ENCODE results near the gene DSCAML1.

DSCAML1 gene, protein sequence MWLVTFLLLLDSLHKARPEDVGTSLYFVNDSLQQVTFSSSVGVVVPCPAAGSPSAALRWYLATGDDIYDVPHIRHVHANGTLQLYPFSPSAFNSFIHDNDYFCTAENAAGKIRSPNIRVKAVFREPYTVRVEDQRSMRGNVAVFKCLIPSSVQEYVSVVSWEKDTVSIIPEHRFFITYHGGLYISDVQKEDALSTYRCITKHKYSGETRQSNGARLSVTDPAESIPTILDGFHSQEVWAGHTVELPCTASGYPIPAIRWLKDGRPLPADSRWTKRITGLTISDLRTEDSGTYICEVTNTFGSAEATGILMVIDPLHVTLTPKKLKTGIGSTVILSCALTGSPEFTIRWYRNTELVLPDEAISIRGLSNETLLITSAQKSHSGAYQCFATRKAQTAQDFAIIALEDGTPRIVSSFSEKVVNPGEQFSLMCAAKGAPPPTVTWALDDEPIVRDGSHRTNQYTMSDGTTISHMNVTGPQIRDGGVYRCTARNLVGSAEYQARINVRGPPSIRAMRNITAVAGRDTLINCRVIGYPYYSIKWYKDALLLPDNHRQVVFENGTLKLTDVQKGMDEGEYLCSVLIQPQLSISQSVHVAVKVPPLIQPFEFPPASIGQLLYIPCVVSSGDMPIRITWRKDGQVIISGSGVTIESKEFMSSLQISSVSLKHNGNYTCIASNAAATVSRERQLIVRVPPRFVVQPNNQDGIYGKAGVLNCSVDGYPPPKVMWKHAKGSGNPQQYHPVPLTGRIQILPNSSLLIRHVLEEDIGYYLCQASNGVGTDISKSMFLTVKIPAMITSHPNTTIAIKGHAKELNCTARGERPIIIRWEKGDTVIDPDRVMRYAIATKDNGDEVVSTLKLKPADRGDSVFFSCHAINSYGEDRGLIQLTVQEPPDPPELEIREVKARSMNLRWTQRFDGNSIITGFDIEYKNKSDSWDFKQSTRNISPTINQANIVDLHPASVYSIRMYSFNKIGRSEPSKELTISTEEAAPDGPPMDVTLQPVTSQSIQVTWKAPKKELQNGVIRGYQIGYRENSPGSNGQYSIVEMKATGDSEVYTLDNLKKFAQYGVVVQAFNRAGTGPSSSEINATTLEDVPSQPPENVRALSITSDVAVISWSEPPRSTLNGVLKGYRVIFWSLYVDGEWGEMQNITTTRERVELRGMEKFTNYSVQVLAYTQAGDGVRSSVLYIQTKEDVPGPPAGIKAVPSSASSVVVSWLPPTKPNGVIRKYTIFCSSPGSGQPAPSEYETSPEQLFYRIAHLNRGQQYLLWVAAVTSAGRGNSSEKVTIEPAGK (N-terminal part only)

DNA sequence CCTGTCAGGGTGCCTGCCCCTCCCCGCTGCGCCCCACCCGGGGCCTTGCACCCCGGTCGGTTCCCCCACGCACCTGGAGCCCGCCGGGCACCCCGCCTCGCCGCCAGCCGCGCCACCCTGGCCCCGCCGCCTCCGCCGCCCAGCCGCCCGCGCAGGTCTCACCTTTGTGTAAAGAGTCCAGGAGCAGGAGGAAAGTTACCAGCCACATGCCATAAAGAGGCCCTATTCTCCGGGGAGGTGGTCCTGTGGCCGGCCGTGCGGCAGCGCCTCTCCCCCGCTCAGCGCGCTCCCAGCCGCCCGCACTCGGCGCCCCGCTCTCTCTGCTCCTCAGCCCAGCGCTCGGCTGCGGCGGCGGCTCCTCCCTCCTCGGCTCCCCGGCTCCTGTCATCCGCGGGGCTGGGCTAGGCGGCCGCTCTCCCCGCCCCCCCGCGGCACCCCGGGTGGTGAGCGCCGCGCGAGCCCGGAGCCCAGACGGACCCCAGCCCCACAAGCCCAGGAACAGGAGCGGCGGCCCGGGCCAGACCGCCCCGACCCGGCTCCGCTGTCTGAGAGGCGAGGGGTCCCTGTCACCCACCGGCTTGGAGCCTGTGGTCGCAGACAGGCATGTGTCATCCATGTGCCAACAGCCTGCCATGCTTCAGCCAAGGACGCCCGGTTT is at the start of gene DSCAML1:
TSS of gene DSCAML1 (minus strand) at position 345 of the 658 bp plus-strand sequence. CDS start at position 208, 137 bp downstream.
- DNase-seq (ENCODE audit: low read depth in 2 of 2) = no peak

DNA sequence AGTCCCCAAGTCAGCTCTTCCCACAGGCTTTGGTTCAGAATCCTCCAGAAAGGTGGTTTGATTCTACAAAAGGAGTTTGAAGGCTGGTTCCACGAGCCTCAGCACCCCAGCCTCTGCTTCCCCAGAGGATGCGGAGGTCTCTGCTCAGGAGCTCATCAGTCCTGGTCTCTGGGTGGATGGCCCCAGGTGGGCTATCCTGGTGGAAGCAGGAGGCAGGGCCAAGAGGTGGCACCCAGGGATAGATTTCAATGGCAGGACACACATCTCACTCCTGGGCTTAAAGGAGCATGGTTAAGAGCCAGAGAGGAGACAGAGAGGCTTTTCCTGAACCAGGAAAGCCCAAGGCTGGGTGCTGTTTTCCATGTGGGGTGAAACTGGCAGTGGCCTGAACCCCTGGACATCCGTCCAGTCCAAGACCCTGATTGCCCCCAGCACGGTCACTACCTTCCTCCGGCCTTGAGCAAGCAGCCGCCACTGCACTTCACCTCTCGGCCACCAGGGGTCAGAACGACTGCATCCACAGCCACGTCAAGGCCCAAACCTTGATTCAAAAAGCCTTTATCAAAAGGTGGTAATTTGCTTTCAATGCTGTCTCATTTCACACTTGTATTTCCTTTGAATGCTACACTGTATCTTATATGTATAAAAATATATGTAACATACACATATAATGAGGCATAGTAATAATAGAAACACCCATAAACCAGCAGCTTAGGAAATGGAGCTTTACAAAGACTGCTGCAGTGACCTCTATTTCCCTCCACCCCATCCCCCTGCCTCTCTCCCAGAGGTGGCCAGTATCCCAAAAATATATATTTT is 46.9 kb upstream of the DSCAML1 start:
- peak; percentile 57 to 64 for DNase-seq (ENCODE audit: low read depth in 2 of 2)

DNA sequence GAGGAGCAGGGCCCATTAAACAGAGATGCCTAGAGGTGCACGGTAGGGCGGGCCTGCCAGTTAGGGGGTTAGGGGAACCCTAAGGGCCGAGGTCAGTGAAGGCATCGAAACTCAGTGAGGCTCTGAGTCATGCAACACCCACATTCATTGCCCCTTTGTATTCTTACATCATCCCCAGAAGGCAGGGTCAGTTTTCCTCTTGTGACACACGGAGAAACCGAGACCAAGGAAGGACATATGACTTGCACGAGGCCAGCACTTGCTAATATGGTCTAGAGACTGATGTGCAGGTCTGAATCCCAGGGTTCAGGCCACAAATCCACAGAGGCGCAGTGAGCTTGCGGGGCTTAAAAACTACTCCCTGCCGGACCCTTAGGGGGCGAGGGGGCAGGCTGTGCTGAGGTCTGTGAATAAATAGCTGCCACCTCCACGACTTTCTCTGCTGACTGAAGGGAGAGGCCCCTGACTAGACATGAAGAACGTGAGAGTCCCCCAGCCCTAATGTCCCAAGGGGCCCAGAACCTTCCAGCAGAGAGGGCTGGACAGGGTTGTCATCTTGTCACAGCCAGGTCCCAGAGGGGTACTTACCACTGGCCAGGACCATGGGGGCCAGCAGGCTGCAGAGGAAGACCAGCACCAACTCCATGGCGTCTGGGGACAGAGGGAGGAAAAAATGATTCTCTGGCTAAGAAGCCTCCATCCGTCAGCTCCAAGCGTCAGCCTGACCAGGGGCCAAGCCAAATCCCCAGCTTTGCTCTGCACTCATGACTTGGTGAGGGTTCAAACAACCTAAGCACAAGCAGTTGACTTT is 45.3 kb upstream of the DSCAML1 start:
- no peak for DNase-seq (ENCODE audit: low read depth in 2 of 2)

DNA sequence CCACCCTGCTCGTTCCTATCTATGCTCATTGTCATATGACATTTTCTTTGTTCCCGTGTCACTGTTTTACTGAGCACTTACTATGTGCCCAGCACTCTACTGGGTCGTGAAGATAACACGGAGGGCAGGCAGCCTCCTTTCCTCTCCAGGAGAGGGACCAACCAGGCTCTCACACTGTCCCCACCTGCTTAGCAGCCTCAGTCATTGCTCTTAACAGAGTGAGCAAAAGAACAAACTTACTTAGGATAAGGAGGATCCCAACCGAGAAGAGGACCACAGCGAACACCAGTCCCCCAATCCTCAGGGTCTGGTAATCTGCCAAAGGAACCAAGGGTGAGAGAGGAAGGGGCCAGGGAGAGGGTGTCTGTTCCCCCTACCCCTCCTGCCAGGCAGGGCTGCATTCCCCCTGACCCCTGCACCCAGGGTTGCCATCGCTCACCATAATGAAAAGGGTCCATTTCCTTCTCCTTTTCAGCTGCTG is 44.6 kb upstream of the DSCAML1 start:
- no peak for DNase-seq (ENCODE audit: low read depth in 2 of 2)

DNA sequence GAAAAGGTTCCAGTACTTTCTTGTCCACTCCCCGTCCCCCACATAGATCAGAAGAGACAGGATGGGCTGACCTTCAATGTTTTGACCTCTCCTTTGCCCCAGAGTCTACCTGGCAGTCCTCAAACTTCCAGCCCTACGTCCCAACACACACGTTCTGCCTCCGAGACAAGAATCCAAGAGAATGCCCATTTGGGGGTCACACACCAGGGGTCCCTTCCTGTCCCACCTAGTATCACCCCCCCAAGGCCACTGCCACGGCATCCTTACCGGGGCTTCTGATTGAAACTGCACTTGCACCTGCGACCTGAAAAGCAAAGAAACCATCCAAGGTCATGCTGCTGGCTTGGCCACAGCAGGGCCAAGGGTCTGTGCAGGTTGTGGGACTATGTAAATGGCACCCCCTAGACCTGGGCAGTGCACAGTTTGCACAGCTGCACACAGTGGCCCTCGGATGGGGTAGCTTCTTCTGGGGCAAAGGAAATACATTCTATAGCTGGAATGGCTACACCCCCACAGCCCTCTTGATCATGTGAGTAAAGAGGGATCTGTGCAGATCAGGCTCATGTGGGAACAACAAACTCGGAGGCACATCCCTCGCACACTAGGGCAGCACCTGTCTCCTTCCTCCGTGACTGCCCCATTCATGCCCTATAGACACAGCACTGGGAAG is 44.0 kb upstream of the DSCAML1 start:
- no peak for DNase-seq (ENCODE audit: low read depth in 2 of 2)

DNA sequence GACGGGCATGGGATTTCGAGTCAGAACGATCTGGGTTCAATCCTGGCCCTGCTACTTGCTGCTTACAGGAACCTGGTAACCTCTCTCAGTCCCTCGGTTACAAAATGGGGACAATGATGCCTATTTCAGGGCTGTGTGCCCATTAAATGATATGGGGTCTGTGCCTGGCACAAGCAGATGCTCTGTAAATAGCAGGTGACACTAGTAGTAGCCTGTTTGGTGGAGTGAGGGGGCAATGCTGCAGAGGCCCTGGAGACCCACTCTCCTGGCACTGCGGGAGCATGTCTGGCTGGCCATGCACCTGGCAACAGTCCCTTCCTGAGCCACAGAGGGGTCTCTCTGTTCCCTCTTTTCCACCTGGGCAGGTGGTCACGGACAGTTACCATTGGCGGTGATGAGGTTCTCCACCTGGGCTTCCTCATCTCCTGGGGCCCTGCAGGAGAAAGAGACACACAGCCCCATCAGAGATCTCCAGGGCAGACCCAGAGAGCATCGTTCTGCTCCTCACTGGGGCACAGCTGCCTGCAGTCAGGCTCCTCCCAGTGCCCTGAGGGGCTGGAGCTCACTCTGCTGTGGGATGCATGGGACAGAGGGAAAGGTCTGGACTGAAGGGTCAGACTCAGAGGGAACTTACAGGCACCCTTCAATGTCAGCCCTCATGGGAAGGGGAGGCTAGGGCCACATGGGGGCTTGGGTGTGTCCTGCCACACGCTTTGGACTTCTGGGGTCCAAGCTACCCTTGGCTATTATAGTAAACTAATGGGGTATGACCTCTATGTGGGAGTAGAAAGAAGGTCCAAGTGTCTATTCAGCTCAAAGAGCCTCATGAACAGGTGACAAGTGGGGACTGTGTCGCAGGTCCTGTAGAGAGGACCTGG is 43.2 kb upstream of the DSCAML1 start:
- DNase-seq (ENCODE audit: low read depth in 2 of 2) = no peak

DNA sequence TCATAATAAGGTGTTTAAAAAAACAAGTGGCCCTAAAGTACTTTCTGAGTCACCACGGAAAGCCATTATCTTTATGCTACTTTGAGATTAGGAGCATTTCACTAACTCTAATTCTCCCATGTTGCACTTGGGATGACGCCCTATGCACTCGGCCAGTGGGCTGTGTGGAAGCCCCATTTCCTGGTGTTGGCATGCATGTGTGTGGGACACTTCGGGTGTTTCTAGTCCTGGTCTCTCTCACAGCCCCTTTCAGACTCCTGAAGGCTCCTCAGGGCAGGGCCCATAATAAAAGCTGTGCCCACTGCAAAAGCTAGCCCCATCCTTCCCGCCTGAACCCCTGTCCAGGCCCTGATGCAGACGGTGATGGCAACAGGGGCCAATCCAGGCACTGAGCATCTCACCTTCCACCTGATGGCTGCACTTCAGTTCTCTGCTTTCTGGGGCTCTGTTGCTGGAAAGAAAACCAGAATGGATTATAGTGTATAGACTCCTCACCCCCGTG is 42.4 kb upstream of the DSCAML1 start:
- no peak for DNase-seq (ENCODE audit: low read depth in 2 of 2)

DNA sequence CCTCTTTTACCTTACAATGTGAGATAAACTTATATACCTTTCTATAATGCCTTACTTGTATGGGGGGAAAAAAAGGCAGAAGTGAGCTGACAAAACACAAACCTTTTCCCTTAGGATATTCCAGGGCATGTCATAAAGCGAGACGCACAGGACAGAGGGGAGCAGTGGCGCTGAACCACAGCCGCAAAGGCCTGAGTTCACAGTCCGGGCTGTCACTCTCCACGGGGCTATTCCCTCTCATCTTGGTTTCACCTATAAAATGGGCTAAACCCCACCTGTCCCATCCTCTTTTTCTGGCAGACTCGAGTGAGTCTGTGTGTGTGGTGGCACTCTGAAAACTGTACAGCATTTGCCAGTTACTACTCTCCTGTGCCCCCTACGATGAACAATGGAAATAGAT is 41.9 kb upstream of the DSCAML1 start:
- DNase-seq (ENCODE audit: low read depth in 2 of 2) = no peak

DNA sequence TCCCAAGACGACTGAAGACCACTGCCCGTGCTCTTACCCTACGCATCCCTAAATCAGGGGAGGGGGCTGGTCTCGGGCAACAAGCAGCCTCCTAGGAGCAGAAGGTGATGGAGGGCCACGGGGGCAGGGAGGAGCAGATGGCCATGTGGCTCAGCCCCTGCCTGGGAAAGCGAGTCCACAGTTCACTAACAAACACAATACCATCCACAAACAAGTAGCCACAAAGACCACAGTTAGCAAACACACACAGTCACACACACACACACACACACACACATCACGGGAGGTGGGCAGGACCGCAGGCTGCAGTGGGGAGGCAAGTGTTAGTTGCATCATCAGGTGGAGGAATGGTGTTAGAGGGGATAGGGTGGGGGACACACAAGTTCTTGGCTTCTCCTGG is 40.8 kb upstream of the DSCAML1 start:
- no peak for DNase-seq (ENCODE audit: low read depth in 2 of 2)

DNA sequence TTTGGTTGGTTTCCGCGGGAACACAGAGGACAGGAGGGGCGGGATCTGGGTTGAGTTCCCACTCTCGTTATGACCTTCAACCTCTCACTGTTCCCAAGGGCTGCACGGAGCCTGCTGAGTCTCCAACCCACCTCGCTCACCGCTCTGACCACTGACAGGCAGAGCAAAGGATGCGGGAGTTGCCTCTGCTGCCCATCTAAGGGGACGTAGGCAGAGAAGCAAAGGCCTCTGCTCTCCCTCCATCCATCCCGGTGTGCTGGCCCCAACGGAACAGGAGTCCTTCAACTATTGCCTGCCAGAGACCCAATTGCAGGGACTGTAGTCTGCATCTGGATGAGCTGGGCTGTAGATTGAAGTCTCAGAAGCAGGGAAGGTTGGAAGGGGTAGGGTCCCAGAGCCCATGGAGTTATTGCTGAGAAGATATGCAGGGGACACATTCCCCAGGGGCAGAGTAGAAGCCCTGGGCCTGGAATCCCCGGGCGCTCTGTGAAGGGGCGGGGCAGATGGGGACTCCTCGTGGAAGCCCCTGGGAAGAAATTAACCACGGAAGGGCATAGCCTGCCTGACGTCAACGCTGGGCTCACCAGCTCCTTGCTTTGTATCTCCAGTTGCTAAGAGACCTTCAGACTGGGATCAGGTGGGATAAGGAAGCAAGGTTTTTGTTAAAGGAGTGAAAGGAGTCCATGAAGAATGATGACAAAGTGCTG is 40.2 kb upstream of the DSCAML1 start:
- no peak for DNase-seq (ENCODE audit: low read depth in 2 of 2)

DNA sequence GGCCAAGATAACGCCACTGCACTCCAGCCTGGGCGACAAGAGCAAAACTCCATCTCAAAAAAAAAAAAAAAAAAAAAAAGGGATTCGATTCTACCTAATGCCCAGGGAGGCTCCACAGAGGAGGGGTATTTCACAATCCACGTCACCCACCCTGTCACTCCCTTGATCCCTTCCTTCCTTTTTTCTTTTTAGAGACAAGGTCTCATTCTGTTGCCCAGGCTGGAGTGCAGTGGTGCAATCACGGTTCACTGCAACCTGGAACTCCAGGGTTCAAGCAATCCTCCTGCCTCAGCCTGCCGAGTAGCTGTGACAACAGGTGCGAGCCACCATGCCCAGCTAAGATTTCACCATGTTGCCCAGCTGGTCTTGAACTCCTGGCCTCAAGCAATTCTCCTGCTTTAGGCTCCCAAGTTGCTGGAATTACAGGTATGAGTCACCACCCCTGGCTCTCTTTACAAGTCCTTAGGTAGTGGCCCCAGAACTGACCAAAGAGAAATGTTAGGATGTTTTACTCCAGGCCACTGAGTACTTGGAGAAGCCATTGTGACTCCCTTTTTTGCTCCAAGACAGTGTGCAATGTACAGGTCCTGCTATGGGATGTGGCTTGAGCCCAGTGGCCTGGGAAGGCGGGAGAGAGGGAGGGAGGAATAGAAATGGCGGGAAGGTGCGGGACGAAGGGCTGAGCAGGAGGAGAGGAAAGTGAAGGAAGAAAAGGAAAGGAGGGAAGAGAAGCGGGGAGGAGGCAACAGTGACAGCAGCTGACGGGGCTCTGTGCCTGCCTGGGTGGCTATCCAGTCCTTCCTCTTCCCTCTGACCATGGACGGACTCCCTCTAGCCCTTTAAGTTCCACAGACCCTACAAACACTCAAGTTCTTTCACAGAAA is 39.3 kb upstream of the DSCAML1 start:
- DNase-seq (ENCODE audit: low read depth in 2 of 2) = no peak

DNA sequence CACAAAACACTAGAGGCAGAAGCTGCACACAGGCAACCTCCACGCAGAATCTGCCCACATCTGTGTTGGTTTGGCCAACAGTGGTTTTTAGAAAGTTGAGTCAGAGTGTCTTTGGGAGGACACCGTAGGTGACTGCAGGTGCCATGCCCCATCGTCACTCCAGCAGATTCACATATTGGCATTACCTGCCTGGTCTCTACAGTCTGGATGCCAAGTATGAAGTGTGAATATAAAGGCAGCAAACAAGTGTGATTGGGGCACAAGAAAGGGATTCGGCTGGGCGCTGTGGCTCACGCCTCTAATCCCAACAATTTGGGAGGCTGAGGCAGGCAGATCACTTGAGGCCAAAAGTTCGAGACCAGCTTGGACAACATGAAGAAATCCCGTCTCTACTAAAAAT is 38.6 kb upstream of the DSCAML1 start:
- no peak for DNase-seq (ENCODE audit: low read depth in 2 of 2)

DNA sequence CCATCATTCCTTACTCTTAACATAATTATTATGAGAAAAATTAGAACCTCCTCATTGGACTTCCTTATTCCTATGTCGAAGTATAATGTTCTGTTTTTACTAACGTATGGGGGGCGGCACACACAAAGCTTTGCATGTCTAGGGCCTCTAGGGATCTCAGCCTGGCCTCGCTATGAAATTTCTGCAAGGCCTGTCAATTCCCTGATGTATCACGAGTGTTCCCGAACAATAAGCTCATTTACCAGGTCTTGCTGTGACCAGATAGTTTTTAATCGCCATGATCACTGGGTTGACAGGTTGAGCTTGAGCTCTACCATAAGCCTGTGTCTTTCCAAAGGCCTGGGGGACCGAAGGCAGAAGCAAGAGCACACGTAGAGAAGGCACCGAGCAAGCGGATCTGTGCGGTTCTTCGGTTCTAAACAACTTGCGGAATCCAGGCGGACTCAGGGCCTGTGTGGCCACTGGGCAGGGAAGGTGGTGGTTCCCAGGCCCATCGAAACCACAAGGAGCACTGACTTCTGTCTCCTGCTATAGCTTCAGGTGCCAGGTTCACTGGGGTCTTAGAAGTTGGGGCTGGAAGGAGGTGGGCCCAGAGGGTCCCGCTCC is 37.9 kb upstream of the DSCAML1 start:
- no peak for DNase-seq (ENCODE audit: low read depth in 2 of 2)

DNA sequence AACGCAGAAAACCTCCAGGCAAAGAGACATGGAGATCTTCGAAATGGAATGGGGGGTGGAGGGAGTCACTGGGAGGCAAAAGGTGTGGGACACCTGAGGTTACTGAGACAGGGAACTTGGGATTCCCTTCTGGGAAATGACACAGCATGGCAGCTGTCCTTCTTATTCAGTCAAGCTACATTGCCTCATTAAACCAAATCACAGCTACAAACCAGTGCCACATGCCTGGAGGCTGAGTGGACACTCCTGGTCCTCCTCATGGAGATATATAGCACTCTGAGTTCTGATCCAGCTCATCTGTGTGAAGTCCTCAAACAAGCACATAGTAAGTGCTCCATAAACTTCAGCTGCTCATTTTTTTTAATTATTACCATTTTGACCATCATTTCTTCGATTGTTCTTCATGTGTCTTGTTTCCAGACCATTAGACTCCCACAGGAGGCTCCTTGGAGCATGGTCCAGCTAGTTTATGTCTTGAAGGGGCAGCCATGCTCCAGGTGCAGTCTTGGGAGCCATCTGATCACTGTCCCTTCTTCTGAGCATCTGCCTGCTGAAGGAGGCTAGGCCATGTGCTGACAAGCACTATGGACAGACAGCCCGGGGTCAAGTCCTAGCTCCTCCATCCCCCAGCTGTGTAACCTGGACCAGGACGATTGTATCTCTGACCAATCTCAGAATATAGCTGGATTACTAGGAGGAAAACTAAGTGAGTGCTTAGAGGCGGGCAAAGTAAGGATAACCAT is 37.2 kb upstream of the DSCAML1 start:
- no peak for DNase-seq (ENCODE audit: low read depth in 2 of 2)

DNA sequence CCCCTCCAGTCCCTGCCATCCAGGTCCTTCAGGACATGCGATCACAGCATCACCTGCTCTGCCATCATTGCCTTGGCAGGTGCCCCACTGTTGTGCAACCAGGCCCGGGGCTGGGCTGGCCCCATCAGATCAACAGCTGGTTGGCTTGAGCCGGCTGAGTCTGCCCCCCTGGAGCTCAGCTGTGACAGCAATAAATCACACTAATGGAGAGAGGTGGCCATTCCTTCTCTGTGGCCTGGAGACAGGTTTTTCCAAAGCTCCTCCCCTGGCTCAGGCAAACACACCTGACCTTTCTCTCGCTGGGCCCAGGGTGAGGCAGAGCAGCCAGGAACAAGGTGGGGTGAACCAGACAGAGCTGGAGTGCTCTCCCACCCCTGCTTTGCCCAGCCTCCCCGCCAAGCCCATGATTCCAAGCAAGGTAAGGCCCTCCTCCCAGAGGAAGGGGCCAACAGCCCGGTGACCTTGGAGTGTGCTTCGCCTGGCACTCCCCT is 36.4 kb upstream of the DSCAML1 start:
- no peak for DNase-seq (ENCODE audit: low read depth in 2 of 2)

Measured in activated CD8-positive, alpha-beta memory T cell treated with anti-CD3 and anti-CD28 coated beads for 4 hours (primary cell).